Measurements from ENCODE around the gene TEDC2. TPM values are rescaled to one million over a fixed set of nuclear protein-coding genes. Genes with fewer than 3 reads are reported as not detected.

TEDC2 gene
- total and polyA plus RNA-seq, 9 of the 15 experiments (the other 6 are each of a cell fraction or from before 2014, with no cell fraction given), result 0.75 to 57.0 (median 17.6) TPM

DNA sequence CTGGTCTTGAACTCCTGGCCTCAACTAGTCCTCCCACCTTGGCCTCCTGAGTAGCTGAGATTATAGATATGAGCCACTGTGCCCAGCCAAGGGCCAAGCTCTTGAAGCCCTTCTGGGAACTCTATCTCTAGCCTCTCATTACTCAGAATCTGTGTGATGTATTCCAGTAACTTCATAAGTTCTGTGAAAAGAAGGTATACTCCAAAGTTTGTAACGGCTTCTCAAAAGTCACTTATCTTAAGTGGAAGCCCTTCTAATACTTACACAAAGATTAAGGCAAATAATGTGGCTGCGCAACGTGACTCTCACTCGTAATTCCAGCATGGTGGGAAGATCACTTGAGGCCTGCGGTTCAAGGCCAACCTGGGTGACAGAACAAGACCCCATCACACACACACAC is 34.7 kb downstream of the TEDC2 start:
- peak; percentile 35 for FAIRE-seq
- Histone ChIP-seq H3K4me1 (replicated peaks in 1 of 2; ENCODE audit: control insufficient read depth in 2 of 2, insufficient read depth in 2 of 2, low read length in 2 of 2) (peaks cover 17 to 49% of the 10 kb centered on the region in 2 experiments; a peak in 4 of 5 replicates), H4K20me1 (replicated peaks; ENCODE audit: control insufficient read depth, insufficient read depth, low read length) (peaks cover 6% of the 10 kb centered on the region), H3K4me3 (no peak overlapping the region), H3K27me3 (ENCODE audit: control insufficient read depth in 2 of 2, insufficient read depth in 2 of 2, low read length in 2 of 2) (no peaks in the 10 kb centered on the region), H3K27ac (ENCODE audit: extremely low read depth, low read depth, low read length) (0 out of 3 replicates have a peak overlapping the region, but pooled peaks have one; percentile 15), H3K36me3 (ENCODE audit: control insufficient read depth, insufficient read depth, low read length) (peaks cover 51% of the 10 kb centered on the region; the same call in 2 of the 3 replicates), H3K79me2 (ENCODE audit: control insufficient read depth, insufficient read depth, low read length) (peaks cover 28% of the 10 kb centered on the region), H2AFZ (ENCODE audit: low read depth, low read length) (no peak overlapping the region), H3K9me1 (ENCODE audit: control insufficient read depth, insufficient read depth, low read length) (no peaks in the 10 kb centered on the region), H3K9ac (ENCODE audit: insufficient read depth in 1 of 2, low read depth in 2 of 2, low read length in 2 of 2) (peak overlapping the region in 1 of 2 experiments; percentile 24; a peak in 1 of 4 replicates), H3K9me3 (replicated peaks; ENCODE audit: control insufficient read depth, insufficient read depth, low read depth, low read length) (no peaks in the 10 kb centered on the region), H3K4me2 (ENCODE audit: insufficient read depth, low read length) (no peak overlapping the region)
- no peak for DNase-seq (ENCODE audit: extremely low read depth in 1 of 4, low spot score in 3 of 4)
- intact Hi-C loops (cut with micrococcal nuclease), result loop anchor here (5.0 kb wide), 1 partner anchor 297 kb away; the partner anchor contains the start of gene CASKIN1
- CTCF ChIA-PET (ENCODE audit: low intra/inter-chr PET ratio), result no interaction called here
- in situ Hi-C loops (cut with MboI), result no loop called here
- no peak for ATAC-seq
- POLR2A ChIA-PET, result interaction anchor here (0.6 to 2.3 kb wide), 2 partner anchors 9 to 52 kb away, joined by 3 to 7 read pairs; no protein-coding TSS in a partner anchor
- 23% methylated on average over 5 of the region's 5 CpGs for WGBS (ENCODE audit: insufficient coverage, low coverage, missing lambda C conversion rate)
- BruUV-seq (replicated peaks), result no TSS peak
- TF ChIP-seq, protein P1, sequence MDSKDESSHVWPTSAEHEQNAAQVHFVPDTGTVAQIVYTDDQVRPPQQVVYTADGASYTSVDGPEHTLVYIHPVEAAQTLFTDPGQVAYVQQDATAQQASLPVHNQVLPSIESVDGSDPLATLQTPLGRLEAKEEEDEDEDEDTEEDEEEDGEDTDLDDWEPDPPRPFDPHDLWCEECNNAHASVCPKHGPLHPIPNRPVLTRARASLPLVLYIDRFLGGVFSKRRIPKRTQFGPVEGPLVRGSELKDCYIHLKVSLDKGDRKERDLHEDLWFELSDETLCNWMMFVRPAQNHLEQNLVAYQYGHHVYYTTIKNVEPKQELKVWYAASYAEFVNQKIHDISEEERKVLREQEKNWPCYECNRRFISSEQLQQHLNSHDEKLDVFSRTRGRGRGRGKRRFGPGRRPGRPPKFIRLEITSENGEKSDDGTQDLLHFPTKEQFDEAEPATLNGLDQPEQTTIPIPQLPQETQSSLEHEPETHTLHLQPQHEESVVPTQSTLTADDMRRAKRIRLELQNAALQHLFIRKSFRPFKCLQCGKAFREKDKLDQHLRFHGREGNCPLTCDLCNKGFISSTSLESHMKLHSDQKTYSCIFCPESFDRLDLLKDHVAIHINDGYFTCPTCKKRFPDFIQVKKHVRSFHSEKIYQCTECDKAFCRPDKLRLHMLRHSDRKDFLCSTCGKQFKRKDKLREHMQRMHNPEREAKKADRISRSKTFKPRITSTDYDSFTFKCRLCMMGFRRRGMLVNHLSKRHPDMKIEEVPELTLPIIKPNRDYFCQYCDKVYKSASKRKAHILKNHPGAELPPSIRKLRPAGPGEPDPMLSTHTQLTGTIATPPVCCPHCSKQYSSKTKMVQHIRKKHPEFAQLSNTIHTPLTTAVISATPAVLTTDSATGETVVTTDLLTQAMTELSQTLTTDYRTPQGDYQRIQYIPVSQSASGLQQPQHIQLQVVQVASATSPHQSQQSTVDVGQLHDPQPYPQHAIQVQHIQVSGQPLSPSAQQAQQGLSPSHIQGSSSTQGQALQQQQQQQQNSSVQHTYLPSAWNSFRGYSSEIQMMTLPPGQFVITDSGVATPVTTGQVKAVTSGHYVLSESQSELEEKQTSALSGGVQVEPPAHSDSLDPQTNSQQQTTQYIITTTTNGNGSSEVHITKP (IDR thresholded peaks at IDR 0.05; ENCODE audit: partially characterized antibody), result no peak
- TF ChIP-seq, protein P2, sequence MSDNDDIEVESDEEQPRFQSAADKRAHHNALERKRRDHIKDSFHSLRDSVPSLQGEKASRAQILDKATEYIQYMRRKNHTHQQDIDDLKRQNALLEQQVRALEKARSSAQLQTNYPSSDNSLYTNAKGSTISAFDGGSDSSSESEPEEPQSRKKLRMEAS (CRISPR knock-in tag; IDR thresholded peaks at IDR 0.05), result no peak
- TF ChIP-seq, protein P3, sequence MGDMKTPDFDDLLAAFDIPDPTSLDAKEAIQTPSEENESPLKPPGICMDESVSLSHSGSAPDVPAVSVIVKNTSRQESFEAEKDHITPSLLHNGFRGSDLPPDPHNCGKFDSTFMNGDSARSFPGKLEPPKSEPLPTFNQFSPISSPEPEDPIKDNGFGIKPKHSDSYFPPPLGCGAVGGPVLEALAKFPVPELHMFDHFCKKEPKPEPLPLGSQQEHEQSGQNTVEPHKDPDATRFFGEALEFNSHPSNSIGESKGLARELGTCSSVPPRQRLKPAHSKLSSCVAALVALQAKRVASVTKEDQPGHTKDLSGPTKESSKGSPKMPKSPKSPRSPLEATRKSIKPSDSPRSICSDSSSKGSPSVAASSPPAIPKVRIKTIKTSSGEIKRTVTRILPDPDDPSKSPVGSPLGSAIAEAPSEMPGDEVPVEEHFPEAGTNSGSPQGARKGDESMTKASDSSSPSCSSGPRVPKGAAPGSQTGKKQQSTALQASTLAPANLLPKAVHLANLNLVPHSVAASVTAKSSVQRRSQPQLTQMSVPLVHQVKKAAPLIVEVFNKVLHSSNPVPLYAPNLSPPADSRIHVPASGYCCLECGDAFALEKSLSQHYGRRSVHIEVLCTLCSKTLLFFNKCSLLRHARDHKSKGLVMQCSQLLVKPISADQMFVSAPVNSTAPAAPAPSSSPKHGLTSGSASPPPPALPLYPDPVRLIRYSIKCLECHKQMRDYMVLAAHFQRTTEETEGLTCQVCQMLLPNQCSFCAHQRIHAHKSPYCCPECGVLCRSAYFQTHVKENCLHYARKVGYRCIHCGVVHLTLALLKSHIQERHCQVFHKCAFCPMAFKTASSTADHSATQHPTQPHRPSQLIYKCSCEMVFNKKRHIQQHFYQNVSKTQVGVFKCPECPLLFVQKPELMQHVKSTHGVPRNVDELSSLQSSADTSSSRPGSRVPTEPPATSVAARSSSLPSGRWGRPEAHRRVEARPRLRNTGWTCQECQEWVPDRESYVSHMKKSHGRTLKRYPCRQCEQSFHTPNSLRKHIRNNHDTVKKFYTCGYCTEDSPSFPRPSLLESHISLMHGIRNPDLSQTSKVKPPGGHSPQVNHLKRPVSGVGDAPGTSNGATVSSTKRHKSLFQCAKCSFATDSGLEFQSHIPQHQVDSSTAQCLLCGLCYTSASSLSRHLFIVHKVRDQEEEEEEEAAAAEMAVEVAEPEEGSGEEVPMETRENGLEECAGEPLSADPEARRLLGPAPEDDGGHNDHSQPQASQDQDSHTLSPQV (IDR thresholded peaks at IDR 0.05), result no peak
- no peak for TF ChIP-seq HNRNPL (IDR thresholded peaks at IDR 0.05; ENCODE audit: low read depth, low read length)
- no peak for TF ChIP-seq KDM5B (IDR thresholded peaks at IDR 0.05; ENCODE audit: insufficient replicate concordance, low read depth, low read length)
- TF ChIP-seq SREBF1 (IDR thresholded peaks at IDR 0.05; ENCODE audit: borderline replicate concordance, low read depth, low read length), result no peak
- TF ChIP-seq, protein P4, sequence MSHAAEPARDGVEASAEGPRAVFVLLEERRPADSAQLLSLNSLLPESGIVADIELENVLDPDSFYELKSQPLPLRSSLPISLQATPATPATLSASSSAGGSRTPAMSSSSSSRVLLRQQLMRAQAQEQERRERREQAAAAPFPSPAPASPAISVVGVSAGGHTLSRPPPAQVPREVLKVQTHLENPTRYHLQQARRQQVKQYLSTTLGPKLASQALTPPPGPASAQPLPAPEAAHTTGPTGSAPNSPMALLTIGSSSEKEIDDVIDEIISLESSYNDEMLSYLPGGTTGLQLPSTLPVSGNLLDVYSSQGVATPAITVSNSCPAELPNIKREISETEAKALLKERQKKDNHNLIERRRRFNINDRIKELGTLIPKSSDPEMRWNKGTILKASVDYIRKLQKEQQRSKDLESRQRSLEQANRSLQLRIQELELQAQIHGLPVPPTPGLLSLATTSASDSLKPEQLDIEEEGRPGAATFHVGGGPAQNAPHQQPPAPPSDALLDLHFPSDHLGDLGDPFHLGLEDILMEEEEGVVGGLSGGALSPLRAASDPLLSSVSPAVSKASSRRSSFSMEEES (CRISPR knock-in tag; IDR thresholded peaks at IDR 0.05), result no peak
- TF ChIP-seq COPS2 (conservative IDR thresholded peaks at IDR 0.05), result no peak
- TF ChIP-seq, protein P5, sequence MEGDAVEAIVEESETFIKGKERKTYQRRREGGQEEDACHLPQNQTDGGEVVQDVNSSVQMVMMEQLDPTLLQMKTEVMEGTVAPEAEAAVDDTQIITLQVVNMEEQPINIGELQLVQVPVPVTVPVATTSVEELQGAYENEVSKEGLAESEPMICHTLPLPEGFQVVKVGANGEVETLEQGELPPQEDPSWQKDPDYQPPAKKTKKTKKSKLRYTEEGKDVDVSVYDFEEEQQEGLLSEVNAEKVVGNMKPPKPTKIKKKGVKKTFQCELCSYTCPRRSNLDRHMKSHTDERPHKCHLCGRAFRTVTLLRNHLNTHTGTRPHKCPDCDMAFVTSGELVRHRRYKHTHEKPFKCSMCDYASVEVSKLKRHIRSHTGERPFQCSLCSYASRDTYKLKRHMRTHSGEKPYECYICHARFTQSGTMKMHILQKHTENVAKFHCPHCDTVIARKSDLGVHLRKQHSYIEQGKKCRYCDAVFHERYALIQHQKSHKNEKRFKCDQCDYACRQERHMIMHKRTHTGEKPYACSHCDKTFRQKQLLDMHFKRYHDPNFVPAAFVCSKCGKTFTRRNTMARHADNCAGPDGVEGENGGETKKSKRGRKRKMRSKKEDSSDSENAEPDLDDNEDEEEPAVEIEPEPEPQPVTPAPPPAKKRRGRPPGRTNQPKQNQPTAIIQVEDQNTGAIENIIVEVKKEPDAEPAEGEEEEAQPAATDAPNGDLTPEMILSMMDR (IDR thresholded peaks at IDR 0.05 in 2 of 3, conservative IDR thresholded peaks at IDR 0.05 in 1 of 3; ENCODE audit: insufficient read depth in 2 of 3, low read depth in 1 of 3, low read length in 3 of 3), result no peak

Data from K562 (cell line).